Neural progenitor cell (in vitro differentiated cells): ENCODE results near the gene OR9A2. TPM values are rescaled to one million over a fixed set of nuclear protein-coding genes. Genes with fewer than 3 reads are reported as not detected.

ENCODE experiments used
- DNase-seq: peaks from one replicate; pipeline ENCODE4 v3.0.0-alpha.2; 2016; ENCODE audit warnings: low spot score
- H2AFZ ChIP-seq: fragments of 200-600 bp; sonication (generic); replicated peaks from 2 replicates; pipeline ENCODE4 v1.6.1; 2016; ENCODE audit warnings: antibody characterized with exemption
- H3F3A ChIP-seq: fragments of 200-600 bp; sonication (generic); 2 replicates; pipeline ENCODE4 v1.6.1; 2016; ENCODE audit warnings: antibody characterized with exemption, low read depth
- H3K27ac ChIP-seq: fragments of 200-600 bp; sonication (generic); 2 replicates; pipeline ENCODE4 v1.5.1; 2016; ENCODE audit warnings: mild to moderate bottlenecking
- H3K27me3 ChIP-seq: fragments of 200-600 bp; sonication (generic); 2 replicates; pipeline ENCODE4 v1.6.1; 2016; ENCODE audit warnings: mild to moderate bottlenecking, moderate library complexity
- H3K36me3 ChIP-seq: fragments of 200-600 bp; sonication (generic); 2 replicates; pipeline ENCODE4 v1.5.1; 2016
- H3K4me1 ChIP-seq: fragments of 200-600 bp; sonication (generic); 2 replicates; pipeline ENCODE4 v1.6.1; 2016; ENCODE audit warnings: mixed run types
- H3K4me2 ChIP-seq: fragments of 200-600 bp; sonication (generic); 2 replicates; pipeline ENCODE4 v1.6.1; 2016
- H3K4me3 ChIP-seq: fragments of 200-600 bp; sonication (generic); 2 replicates; pipeline ENCODE4 v1.5.1; 2016
- H3K79me2 ChIP-seq: fragments of 200-600 bp; sonication (generic); 2 replicates; pipeline ENCODE4 v1.6.1; 2016; ENCODE audit warnings: low read depth
- H3K9ac ChIP-seq: fragments of 200-600 bp; sonication (generic); 2 replicates; pipeline ENCODE4 v1.6.1; 2016
- H3K9me3 ChIP-seq: fragments of 200-600 bp; sonication (generic); 2 replicates; pipeline ENCODE4 v1.5.1; 2016; ENCODE audit warnings: low read depth
- H4K20me1 ChIP-seq: fragments of 200-600 bp; sonication (generic); 2 replicates; pipeline ENCODE4 v1.6.1; 2016; ENCODE audit warnings: low read depth
- H3K27ac Mint-ChIP-seq: 3 replicates; pipeline ENCODE4 v1.8.0; 2021; ENCODE audit warnings: mixed read lengths
- H3K27me3 Mint-ChIP-seq: 2 replicates; pipeline ENCODE4 v1.8.0; 2022; ENCODE audit warnings: low read depth, mild to moderate bottlenecking, inconsistent platforms, moderate library complexity, mixed read lengths; ENCODE audit not compliant: insufficient read depth
- H3K36me3 Mint-ChIP-seq: 3 replicates; pipeline ENCODE4 v1.8.0; 2021; ENCODE audit warnings: mixed read lengths
- H3K4me1 Mint-ChIP-seq: 3 replicates; pipeline ENCODE4 v1.8.0; 2021; ENCODE audit warnings: mixed read lengths
- H3K4me3 Mint-ChIP-seq: 3 replicates; pipeline ENCODE4 v1.8.0; 2021; ENCODE audit warnings: mild to moderate bottlenecking, moderate library complexity, mixed read lengths
- H3K9me3 Mint-ChIP-seq: 3 replicates; pipeline ENCODE4 v1.8.0; 2020; ENCODE audit warnings: mixed read lengths
- CTCF ChIP-seq: fragments of 200-600 bp; sonication (generic); IDR thresholded peaks from 2 replicates; pipeline ENCODE4 v1.5.1; 2017; ENCODE audit warnings: antibody characterized with exemption, mild to moderate bottlenecking
- EZH2 ChIP-seq: fragments of 200-600 bp; sonication (generic); IDR thresholded peaks from 2 replicates; pipeline ENCODE4 v1.6.1; 2017; ENCODE audit warnings: antibody characterized with exemption, mild to moderate bottlenecking, moderate library complexity
- EZH2phosphoT487 ChIP-seq: fragments of 200-600 bp; sonication (generic); IDR thresholded peaks from 2 replicates; pipeline ENCODE4 v1.6.1; 2017; ENCODE audit warnings: antibody characterized with exemption
- total RNA-seq: library from RNA; depleted of rRNA; stranded (reverse); fragments of >200 nt; gene quantifications from 2 replicates; pipeline ENCODE4 v1.2.3, GENCODE V29; 2015; ENCODE audit warnings: low replicate concordance

OR9A2 gene
- total RNA-seq, 1 donor from 2014 or later, result not detected

- H3K27ac Mint-ChIP-seq, result no peak overlapping the region
- no peaks in the 10 kb centered on the region for H3K27me3 Mint-ChIP-seq
- H3K9me3 Mint-ChIP-seq, result peaks cover 10% of the 10 kb centered on the region
- no peak overlapping the region for H3K9ac ChIP-seq
- no peaks in the 10 kb centered on the region for H3K36me3 Mint-ChIP-seq
- no peaks in the 10 kb centered on the region for H3K27me3 ChIP-seq
- H2AFZ ChIP-seq, result no peak overlapping the region
- no peak overlapping the region for H3K4me2 ChIP-seq
- H3K27ac ChIP-seq, result no peak overlapping the region
- no peaks in the 10 kb centered on the region for H3K9me3 ChIP-seq
- TF ChIP-seq EZH2, result no peak
- no peak for TF ChIP-seq CTCF
- TF ChIP-seq EZH2phosphoT487, result no peak
- no peak overlapping the region for H3K4me3 Mint-ChIP-seq
- H3K4me3 ChIP-seq, result no peak overlapping the region
- H3K4me1 Mint-ChIP-seq, result peaks cover 21% of the 10 kb centered on the region
- DNase-seq, result no peak
- peaks cover 16% of the 10 kb centered on the region for H3K4me1 ChIP-seq
- no peaks in the 10 kb centered on the region for H3K79me2 ChIP-seq
- no peaks in the 10 kb centered on the region for H3K36me3 ChIP-seq
- H4K20me1 ChIP-seq, result no peaks in the 10 kb centered on the region
- H3F3A ChIP-seq, result peaks cover 12% of the 10 kb centered on the region
These were observed 11.7 kb upstream of the OR9A2 start for GRCh38 chr7:143038635-143039034.

GRCh38 chr7:143027683-143028082 lies 751 bp upstream of the OR9A2 start:
- no peaks in the 10 kb centered on the region for H3K9me3 Mint-ChIP-seq
- Histone ChIP-seq H2AFZ (no peak overlapping the region), H3K4me2 (no peak overlapping the region), H3K27me3 (no peaks in the 10 kb centered on the region), H3K27ac (no peak overlapping the region), H3K36me3 (no peaks in the 10 kb centered on the region), H4K20me1 (no peaks in the 10 kb centered on the region), H3K9me3 (no peaks in the 10 kb centered on the region), H3F3A (no peaks in the 10 kb centered on the region), H3K4me1 (peaks cover 5% of the 10 kb centered on the region), H3K79me2 (no peaks in the 10 kb centered on the region), H3K4me3 (no peak overlapping the region), H3K9ac (no peak overlapping the region)
- no peaks in the 10 kb centered on the region for H3K36me3 Mint-ChIP-seq
- peaks cover 3% of the 10 kb centered on the region for H3K27me3 Mint-ChIP-seq
- H3K27ac Mint-ChIP-seq, result no peak overlapping the region
- H3K4me1 Mint-ChIP-seq, result no peaks in the 10 kb centered on the region
- no peak for TF ChIP-seq CTCF
- no peak for TF ChIP-seq EZH2
- TF ChIP-seq EZH2phosphoT487, result no peak
- H3K4me3 Mint-ChIP-seq, result no peak overlapping the region
- DNase-seq, result no peak

GRCh38 chr7:143025371-143025770 lies 1.6 kb downstream of the OR9A2 start:
- no peaks in the 10 kb centered on the region for H4K20me1 ChIP-seq
- DNase-seq, result no peak
- H3K79me2 ChIP-seq, result no peaks in the 10 kb centered on the region
- Mint-ChIP-seq H3K9me3 (no peaks in the 10 kb centered on the region), H3K4me3 (no peak overlapping the region), H3K4me1 (no peaks in the 10 kb centered on the region), H3K27me3 (peaks cover 3% of the 10 kb centered on the region), H3K27ac (no peak overlapping the region), H3K36me3 (no peaks in the 10 kb centered on the region)
- no peak overlapping the region for H3K4me3 ChIP-seq
- no peaks in the 10 kb centered on the region for H3F3A ChIP-seq
- peaks cover 5% of the 10 kb centered on the region for H3K4me1 ChIP-seq
- H3K27me3 ChIP-seq, result no peaks in the 10 kb centered on the region
- no peak overlapping the region for H3K4me2 ChIP-seq
- no peak for TF ChIP-seq CTCF
- no peaks in the 10 kb centered on the region for H3K9me3 ChIP-seq
- no peak overlapping the region for H3K27ac ChIP-seq
- H3K36me3 ChIP-seq, result no peaks in the 10 kb centered on the region
- H3K9ac ChIP-seq, result no peak overlapping the region
- H2AFZ ChIP-seq, result no peak overlapping the region

- H3K36me3 ChIP-seq, result no peaks in the 10 kb centered on the region
- H3K36me3 Mint-ChIP-seq, result no peaks in the 10 kb centered on the region
- no peak overlapping the region for H3K27ac ChIP-seq
- TF ChIP-seq CTCF (no peak), EZH2phosphoT487 (no peak), EZH2 (no peak)
- no peaks in the 10 kb centered on the region for H3K4me1 Mint-ChIP-seq
- H2AFZ ChIP-seq, result no peak overlapping the region
- H3K79me2 ChIP-seq, result no peaks in the 10 kb centered on the region
- H3K4me3 Mint-ChIP-seq, result no peak overlapping the region
- H3F3A ChIP-seq, result no peaks in the 10 kb centered on the region
- H3K9me3 Mint-ChIP-seq, result no peaks in the 10 kb centered on the region
- peaks cover 5% of the 10 kb centered on the region for H3K4me1 ChIP-seq
- H3K27ac Mint-ChIP-seq, result no peak overlapping the region
- no peaks in the 10 kb centered on the region for H4K20me1 ChIP-seq
- peaks cover 3% of the 10 kb centered on the region for H3K27me3 Mint-ChIP-seq
- H3K9ac ChIP-seq, result no peak overlapping the region
- H3K4me3 ChIP-seq, result no peak overlapping the region
- no peak for DNase-seq
- H3K4me2 ChIP-seq, result no peak overlapping the region
- no peaks in the 10 kb centered on the region for H3K9me3 ChIP-seq
- no peaks in the 10 kb centered on the region for H3K27me3 ChIP-seq
These were observed 3.9 kb downstream of the OR9A2 start for GRCh38 chr7:143023047-143023446.
